Measurements from ENCODE around the gene ARHGAP15.

DNA sequence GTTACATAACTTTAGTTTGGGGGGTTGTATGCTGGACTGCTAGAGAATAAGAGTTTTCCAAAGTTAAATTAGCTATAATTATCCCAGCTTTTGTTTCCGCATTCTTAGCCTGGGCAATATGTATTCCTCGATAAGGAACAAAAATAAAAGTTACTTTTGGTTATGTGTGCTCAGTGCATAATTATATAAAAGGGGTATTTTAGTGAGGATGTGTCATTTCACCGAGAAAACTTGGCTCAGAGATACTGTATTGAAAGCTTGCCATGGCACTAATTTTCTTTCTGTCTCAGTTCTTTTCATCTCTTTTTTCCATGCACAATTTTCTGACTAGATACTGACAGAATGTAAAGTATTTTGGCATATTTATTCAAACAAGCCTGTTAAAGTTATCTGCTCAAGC, 28.2 kb downstream of the ARHGAP15 start:
- TF ChIP-seq, protein P1, sequence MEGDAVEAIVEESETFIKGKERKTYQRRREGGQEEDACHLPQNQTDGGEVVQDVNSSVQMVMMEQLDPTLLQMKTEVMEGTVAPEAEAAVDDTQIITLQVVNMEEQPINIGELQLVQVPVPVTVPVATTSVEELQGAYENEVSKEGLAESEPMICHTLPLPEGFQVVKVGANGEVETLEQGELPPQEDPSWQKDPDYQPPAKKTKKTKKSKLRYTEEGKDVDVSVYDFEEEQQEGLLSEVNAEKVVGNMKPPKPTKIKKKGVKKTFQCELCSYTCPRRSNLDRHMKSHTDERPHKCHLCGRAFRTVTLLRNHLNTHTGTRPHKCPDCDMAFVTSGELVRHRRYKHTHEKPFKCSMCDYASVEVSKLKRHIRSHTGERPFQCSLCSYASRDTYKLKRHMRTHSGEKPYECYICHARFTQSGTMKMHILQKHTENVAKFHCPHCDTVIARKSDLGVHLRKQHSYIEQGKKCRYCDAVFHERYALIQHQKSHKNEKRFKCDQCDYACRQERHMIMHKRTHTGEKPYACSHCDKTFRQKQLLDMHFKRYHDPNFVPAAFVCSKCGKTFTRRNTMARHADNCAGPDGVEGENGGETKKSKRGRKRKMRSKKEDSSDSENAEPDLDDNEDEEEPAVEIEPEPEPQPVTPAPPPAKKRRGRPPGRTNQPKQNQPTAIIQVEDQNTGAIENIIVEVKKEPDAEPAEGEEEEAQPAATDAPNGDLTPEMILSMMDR (IDR thresholded peaks at IDR 0.05; ENCODE audit: low read depth, low read length, poor library complexity, severe bottlenecking) = no peak
- no peak for TF ChIP-seq EZH2phosphoT487 (IDR thresholded peaks at IDR 0.05; ENCODE audit: borderline replicate concordance, low read length)
